ENCODE measurements around the gene PCDHGA6. TPM values are rescaled to one million over a fixed set of nuclear protein-coding genes. Genes with fewer than 3 reads are reported as not detected.
"Not testable (repeated sequence)": the region's sequence is repeated elsewhere in the genome, so short reads cannot be mapped to it uniquely, and the experiment has no call there.

Gene PCDHGA6
- total RNA-seq, 2 experiments from 2014 or later, result 0.16 to 0.20 TPM

DNA sequence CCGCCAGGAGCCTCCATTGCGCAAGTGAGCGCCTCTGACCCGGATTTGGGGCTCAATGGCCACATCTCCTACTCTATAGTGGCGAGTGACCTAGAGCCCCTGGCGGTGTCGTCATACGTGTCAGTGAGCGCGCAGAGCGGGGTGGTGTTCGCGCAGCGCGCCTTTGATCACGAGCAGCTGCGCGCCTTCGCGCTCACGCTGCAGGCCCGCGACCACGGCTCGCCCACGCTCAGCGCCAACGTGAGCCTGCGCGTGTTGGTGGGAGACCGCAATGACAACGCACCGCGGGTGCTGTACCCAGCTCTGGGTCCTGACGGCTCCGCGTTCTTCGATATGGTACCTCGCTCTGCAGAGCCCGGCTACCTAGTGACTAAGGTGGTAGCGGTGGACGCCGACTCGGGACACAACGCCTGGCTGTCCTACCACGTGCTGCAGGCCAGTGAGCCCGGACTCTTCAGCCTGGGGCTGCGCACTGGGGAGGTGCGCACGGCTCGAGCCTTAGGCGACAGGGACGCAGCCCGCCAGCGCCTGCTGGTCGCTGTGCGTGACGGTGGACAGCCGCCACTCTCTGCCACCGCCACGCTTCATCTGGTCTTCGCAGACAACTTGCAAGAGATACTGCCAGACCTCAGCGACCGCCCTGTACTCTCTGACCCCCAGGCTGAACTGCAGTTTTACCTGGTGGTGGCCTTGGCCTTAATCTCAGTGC lies 36.1 kb downstream of the PCDHGA6 start:
- H3K27ac Mint-ChIP-seq, result no peak overlapping the region
- H3K36me3 Mint-ChIP-seq, result peaks cover 10% of the 10 kb centered on the region
- ATAC-seq, result no peak
- H3K4me3 Mint-ChIP-seq, result no peak overlapping the region
- CTCF ChIA-PET, result interaction anchor here (0.7 kb wide), 1 partner anchor 76 kb away, joined by 4 read pairs; no protein-coding TSS in a partner anchor
- peaks cover 5% of the 10 kb centered on the region for H3K9me3 Mint-ChIP-seq (ENCODE audit: low read depth)
- peaks cover 8% of the 10 kb centered on the region for H3K4me1 Mint-ChIP-seq
- H3K27me3 Mint-ChIP-seq, result peaks cover 72% of the 10 kb centered on the region
- DNase-seq, result no peak

DNA sequence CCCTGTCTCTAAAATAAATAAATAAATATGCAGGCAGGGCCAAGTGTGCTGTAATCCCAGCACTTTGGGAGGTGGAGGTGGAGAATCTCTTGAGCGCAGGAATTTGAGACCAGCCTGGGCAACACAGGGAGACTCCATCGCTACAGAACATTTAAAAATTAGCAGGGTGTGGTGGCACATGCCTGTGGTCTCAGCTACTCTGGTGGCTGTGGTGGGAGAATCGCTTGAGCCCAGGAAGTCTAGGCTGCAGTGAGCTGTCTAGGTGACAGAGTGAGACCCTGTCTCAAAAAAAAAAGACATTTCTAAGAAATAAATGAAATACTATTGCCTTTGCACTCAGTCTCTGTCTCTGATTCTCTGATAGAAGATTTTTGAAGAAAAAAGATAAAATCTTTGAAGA lies 37.9 kb downstream of the PCDHGA6 start:
- Mint-ChIP-seq H3K27ac (no peak overlapping the region), H3K9me3 (ENCODE audit: low read depth) (peaks cover 5% of the 10 kb centered on the region), H3K27me3 (peaks cover 74% of the 10 kb centered on the region), H3K36me3 (peaks cover 11% of the 10 kb centered on the region), H3K4me1 (peaks cover 12% of the 10 kb centered on the region), H3K4me3 (no peak overlapping the region)
- DNase-seq (no peak), ATAC-seq (no peak)
- CTCF ChIA-PET, result interaction anchor here (1.1 kb wide), 1 partner anchor 77 kb away, joined by 3 read pairs; no protein-coding TSS in a partner anchor

DNA sequence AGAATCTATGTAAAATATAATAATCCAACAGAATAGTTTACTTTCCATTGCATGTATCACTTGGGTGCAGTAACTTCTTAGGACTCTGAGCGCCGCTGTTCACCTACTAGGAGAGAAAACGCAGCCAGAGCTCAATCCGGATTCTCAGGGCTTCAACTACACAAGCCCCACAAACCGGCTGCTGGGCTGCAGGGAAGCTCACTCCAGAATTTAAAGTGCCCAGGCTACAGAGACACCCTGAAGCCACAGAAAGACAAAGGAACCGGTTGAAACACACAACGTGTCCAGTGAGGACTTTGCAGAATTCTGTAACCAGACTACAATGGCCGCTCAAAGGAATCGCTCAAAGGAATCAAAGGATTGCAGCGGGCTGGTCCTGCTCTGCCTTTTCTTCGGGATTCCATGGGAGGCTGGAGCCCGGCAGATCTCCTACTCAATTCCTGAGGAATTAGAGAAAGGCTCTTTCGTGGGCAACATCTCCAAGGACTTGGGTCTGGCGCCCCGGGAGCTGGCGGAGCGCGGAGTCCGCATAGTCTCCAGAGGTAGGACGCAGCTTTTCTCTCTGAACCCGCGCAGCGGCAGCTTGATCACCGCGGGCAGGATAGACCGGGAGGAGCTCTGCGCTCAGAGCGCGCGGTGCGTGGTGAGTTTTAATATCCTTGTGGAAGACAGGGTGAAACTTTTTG lies 39.3 kb downstream of the PCDHGA6 start, which contains the start of gene PCDHGA10:
Gene PCDHGA10 (plus strand): TSS at position 134 of the 686 bp plus-strand sequence. CDS start 189 bp downstream, at position 323.
- H3K4me3 Mint-ChIP-seq, result peak within 1 kb of the TSS; percentile 60
- H3K27ac Mint-ChIP-seq, result no peak within 1 kb of the TSS
- peaks cover 13% of the 10 kb centered on the region for H3K36me3 Mint-ChIP-seq
- peaks cover 5% of the 10 kb centered on the region for H3K9me3 Mint-ChIP-seq (ENCODE audit: low read depth)
- peak; percentile 69 for DNase-seq
- H3K4me1 Mint-ChIP-seq, result peaks cover 15% of the 10 kb centered on the region
- peaks cover 74% of the 10 kb centered on the region for H3K27me3 Mint-ChIP-seq
- peak; percentile 72 for ATAC-seq
- CTCF ChIA-PET, result interaction anchor here (0.6 to 2.4 kb wide), 23 partner anchors 9 to 151 kb away, joined by 3 to 10 read pairs (median 4); partner anchors contain the start of genes PCDHGA11, PCDHGA12, PCDHGA5 and PCDHGA9

DNA sequence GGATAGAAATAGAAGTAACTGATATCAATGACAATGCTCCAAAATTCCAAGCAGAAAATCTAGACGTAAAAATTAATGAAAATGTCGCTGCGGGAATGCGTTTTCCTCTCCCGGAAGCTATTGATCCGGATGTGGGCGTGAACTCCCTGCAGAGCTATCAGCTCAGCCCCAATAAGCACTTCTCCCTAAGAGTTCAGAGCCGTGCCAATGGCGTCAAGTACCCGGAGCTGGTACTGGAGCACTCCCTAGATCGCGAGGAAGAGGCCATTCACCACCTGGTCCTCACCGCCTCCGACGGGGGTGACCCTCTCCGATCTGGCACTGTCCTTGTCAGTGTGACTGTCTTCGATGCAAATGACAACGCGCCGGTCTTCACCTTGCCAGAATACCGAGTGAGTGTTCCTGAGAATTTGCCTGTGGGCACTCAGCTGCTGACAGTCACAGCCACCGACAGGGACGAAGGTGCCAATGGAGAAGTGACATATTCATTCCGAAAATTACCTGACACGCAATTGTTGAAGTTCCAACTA lies 39.9 kb downstream of the PCDHGA6 start:
- H3K36me3 Mint-ChIP-seq, result peaks cover 15% of the 10 kb centered on the region
- no peak for DNase-seq
- H3K27ac Mint-ChIP-seq, result no peak overlapping the region
- peaks cover 17% of the 10 kb centered on the region for H3K4me1 Mint-ChIP-seq
- peaks cover 3% of the 10 kb centered on the region for H3K9me3 Mint-ChIP-seq (ENCODE audit: low read depth)
- CTCF ChIA-PET, result interaction anchor here (0.6 to 2.4 kb wide), 17 partner anchors 8 to 151 kb away, joined by 3 to 10 read pairs (median 4); partner anchors contain the start of genes PCDHGA11 and PCDHGA12
- peaks cover 75% of the 10 kb centered on the region for H3K27me3 Mint-ChIP-seq
- H3K4me3 Mint-ChIP-seq, result peak overlapping the region; percentile 60
- no peak for ATAC-seq

DNA sequence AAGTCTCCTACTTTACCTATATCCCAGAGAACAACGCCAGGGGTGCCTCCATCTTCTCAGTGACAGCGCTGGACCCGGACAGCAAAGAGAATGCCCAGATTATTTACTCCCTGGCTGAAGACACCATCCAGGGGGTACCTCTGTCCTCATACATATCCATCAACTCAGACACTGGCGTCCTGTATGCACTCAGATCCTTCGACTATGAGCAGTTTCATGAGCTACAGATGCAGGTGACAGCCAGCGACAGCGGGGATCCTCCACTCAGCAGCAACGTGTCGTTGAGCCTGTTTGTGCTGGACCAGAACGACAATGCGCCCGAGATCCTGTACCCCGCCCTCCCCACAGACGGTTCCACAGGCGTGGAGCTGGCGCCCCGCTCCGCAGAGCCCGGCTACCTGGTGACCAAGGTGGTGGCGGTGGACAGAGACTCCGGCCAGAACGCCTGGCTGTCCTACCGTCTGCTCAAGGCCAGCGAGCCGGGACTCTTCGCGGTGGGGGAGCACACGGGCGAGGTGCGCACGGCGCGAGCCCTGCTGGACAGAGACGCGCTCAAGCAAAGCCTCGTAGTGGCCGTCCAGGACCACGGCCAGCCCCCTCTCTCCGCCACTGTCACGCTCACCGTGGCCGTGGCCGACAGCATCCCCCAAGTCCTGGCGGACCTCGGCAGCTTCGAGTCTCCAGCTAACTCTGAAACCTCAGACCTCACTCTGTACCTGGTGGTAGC lies 41.0 kb downstream of the PCDHGA6 start:
- peaks cover 14% of the 10 kb centered on the region for H3K36me3 Mint-ChIP-seq
- not testable (repeated sequence) for DNase-seq; H3K9me3 Mint-ChIP-seq (ENCODE audit: low read depth); H3K4me3 Mint-ChIP-seq; ATAC-seq
- CTCF ChIA-PET, result interaction anchor here (1.7 to 2.4 kb wide), 2 partner anchors 80 to 143 kb away, joined by 4 to 10 read pairs; no protein-coding TSS in a partner anchor
- peak overlapping the region; percentile 9 for H3K27ac Mint-ChIP-seq
- H3K4me1 Mint-ChIP-seq, result peaks cover 17% of the 10 kb centered on the region
- peaks cover 75% of the 10 kb centered on the region for H3K27me3 Mint-ChIP-seq

DNA sequence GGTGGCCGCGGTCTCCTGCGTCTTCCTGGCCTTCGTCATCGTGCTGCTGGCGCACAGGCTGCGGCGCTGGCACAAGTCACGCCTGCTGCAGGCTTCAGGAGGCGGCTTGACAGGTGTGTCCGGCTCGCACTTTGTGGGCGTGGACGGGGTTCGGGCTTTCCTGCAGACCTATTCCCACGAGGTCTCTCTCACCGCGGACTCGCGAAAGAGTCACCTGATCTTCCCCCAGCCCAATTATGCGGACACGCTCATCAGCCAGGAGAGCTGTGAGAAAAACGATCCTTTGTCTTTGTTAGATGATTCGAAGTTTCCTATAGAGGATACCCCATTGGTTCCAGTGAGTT lies 41.6 kb downstream of the PCDHGA6 start:
- DNase-seq; H3K4me3 Mint-ChIP-seq; ATAC-seq; H3K9me3 Mint-ChIP-seq (ENCODE audit: low read depth); CTCF ChIA-PET; H3K27ac Mint-ChIP-seq: not testable (repeated sequence)
- Mint-ChIP-seq H3K36me3 (peaks cover 13% of the 10 kb centered on the region), H3K4me1 (peaks cover 17% of the 10 kb centered on the region), H3K27me3 (peaks cover 73% of the 10 kb centered on the region)

DNA sequence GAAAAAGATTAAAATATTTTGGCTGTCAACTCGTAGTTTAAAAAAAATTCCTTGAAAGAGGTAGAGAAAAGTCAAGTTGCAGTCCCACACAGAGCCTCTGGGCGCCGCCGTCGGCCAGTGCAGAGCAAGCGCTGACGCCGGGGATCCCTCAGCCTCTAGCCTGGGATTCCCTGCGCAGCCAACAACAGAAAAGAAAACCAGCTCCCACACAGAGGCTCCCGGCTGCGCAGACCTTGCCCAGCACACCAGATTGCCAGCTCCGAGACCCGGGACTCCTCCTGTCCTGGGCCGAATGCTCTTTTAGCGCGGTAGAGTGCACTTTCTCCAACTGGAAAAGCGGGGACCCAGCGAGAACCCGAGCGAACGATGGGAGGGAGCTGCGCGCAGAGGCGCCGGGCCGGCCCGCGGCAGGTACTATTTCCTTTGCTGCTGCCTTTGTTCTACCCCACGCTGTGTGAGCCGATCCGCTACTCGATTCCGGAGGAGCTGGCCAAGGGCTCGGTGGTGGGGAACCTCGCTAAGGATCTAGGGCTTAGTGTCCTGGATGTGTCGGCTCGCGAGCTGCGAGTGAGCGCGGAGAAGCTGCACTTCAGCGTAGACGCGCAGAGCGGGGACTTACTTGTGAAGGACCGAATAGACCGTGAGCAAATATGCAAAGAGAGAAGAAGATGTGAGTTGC lies 43.9 kb downstream of the PCDHGA6 start, which contains the start of gene PCDHGB7:
Gene PCDHGB7 (plus strand): TSS at position 184 of the 679 bp plus-strand sequence. CDS start 183 bp downstream, at position 367.
- ATAC-seq, result peak; percentile 55
- Mint-ChIP-seq H3K27ac (peak within 1 kb of the TSS; percentile 35), H3K36me3 (peaks cover 11% of the 10 kb centered on the region), H3K27me3 (peaks cover 84% of the 10 kb centered on the region), H3K4me1 (peaks cover 20% of the 10 kb centered on the region)
- not testable (repeated sequence) for H3K9me3 Mint-ChIP-seq (ENCODE audit: low read depth); H3K4me3 Mint-ChIP-seq
- CTCF ChIA-PET, result interaction anchor here (0.6 to 2.1 kb wide), 6 partner anchors 13 to 140 kb away, joined by 3 to 8 read pairs (median 4); partner anchors contain the start of genes PCDHGA12 and PCDHGA9
- DNase-seq, result peak; percentile 57

DNA sequence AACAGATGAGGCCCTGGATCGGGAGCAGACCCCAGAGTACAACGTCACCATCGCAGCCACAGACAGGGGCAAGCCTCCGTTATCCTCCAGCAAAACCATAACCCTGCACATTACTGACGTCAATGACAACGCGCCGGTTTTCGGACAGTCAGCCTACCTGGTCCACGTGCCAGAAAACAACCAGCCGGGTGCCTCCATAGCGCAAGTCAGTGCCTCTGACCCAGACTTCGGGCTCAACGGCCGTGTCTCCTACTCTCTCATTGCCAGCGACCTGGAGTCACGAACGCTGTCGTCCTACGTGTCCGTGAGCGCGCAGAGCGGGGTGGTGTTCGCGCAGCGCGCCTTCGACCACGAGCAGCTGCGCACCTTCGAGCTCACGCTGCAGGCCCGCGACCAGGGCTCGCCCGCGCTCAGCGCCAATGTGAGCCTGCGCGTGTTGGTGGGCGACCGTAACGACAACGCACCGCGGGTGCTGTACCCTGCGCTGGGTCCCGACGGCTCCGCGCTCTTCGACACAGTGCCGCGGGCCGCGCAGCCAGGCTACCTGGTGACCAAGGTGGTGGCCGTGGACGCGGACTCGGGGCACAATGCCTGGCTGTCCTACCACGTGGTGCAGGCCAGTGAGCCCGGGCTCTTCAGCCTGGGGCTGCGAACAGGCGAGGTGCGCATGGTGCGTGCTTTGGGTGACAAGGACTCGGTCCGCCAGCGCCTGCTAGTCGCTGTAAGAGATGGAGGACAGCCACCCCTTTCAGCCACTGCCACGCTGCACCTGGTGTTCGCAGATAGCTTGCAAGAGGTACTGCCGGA lies 45.6 kb downstream of the PCDHGA6 start:
- CTCF ChIA-PET, result interaction anchor here (1.1 to 2.1 kb wide), 5 partner anchors 11 to 145 kb away, joined by 3 to 23 read pairs (median 8); partner anchors contain the start of gene PCDHGA12
- Mint-ChIP-seq H3K4me3 (no peak overlapping the region), H3K36me3 (peaks cover 11% of the 10 kb centered on the region), H3K27ac (no peak overlapping the region), H3K4me1 (peaks cover 12% of the 10 kb centered on the region), H3K9me3 (ENCODE audit: low read depth) (peaks cover 8% of the 10 kb centered on the region), H3K27me3 (peaks cover 77% of the 10 kb centered on the region)
- ATAC-seq, result no peak
- DNase-seq, result no peak

DNA sequence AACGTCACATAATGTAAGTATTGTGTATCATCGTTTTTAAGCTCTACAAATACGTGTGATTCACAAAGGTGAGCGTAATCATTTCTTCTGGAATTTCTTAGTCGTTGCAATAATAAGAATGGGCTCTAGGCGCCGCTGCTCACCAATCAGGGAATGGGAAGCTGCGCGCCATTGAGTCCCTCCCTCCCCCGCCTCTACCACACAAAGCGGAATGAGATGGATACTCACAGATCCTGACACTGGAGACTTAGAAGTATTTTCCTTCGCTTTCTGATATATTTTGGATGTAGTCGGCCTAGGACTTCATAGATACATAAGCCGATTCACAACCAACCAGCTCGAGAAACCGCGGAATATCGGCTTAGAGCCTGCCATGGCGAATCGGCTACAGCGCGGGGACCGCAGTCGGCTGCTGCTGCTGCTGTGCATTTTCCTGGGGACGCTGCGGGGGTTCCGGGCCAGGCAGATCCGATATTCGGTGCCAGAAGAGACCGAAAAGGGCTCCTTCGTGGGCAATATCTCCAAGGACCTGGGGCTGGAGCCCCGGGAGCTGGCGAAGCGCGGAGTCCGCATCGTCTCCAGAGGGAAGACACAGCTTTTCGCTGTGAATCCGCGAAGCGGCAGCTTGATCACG lies 47.3 kb downstream of the PCDHGA6 start, which contains the start of gene PCDHGA11:
Gene PCDHGA11 (plus strand): TSS at position 197 of the 634 bp plus-strand sequence. CDS start 177 bp downstream, at position 374.
- CTCF ChIA-PET, result interaction anchor here (0.8 to 2.4 kb wide), 23 partner anchors 8 to 221 kb away, joined by 3 to 23 read pairs (median 4); partner anchors contain the start of genes PCDHB11, PCDHGA10, PCDHGA12 and PCDHGA4
- peak within 1 kb of the TSS; percentile 65 for H3K4me3 Mint-ChIP-seq
- peaks cover 9% of the 10 kb centered on the region for H3K4me1 Mint-ChIP-seq
- peak within 1 kb of the TSS; percentile 54 for H3K27ac Mint-ChIP-seq
- H3K36me3 Mint-ChIP-seq, result peaks cover 7% of the 10 kb centered on the region
- no peak for ATAC-seq
- peaks cover 76% of the 10 kb centered on the region for H3K27me3 Mint-ChIP-seq
- DNase-seq, result peak; percentile 57
- H3K9me3 Mint-ChIP-seq (ENCODE audit: low read depth), result peaks cover 8% of the 10 kb centered on the region

DNA sequence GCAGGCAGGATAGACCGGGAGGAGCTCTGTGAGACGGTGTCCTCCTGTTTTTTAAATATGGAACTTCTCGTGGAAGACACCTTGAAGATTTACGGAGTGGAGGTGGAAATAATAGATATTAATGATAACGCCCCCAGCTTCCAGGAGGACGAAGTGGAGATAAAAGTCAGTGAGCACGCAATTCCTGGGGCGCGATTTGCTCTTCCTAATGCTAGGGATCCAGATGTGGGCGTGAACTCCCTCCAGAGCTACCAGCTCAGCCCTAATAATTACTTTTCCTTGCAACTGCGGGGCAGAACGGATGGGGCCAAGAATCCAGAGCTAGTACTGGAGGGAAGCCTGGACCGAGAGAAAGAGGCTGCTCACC lies 47.8 kb downstream of the PCDHGA6 start:
- Mint-ChIP-seq H3K9me3 (ENCODE audit: low read depth) (peaks cover 8% of the 10 kb centered on the region), H3K4me3 (peak overlapping the region; percentile 65), H3K36me3 (peaks cover 7% of the 10 kb centered on the region), H3K27ac (peak overlapping the region; percentile 54), H3K27me3 (peaks cover 73% of the 10 kb centered on the region), H3K4me1 (peaks cover 9% of the 10 kb centered on the region)
- no peak for DNase-seq
- ATAC-seq, result no peak
- CTCF ChIA-PET, result interaction anchor here (0.6 to 2.4 kb wide), 20 partner anchors 8 to 222 kb away, joined by 3 to 23 read pairs (median 4); partner anchors contain the start of genes PCDHB11, PCDHGA10, PCDHGA12 and PCDHGA5

DNA sequence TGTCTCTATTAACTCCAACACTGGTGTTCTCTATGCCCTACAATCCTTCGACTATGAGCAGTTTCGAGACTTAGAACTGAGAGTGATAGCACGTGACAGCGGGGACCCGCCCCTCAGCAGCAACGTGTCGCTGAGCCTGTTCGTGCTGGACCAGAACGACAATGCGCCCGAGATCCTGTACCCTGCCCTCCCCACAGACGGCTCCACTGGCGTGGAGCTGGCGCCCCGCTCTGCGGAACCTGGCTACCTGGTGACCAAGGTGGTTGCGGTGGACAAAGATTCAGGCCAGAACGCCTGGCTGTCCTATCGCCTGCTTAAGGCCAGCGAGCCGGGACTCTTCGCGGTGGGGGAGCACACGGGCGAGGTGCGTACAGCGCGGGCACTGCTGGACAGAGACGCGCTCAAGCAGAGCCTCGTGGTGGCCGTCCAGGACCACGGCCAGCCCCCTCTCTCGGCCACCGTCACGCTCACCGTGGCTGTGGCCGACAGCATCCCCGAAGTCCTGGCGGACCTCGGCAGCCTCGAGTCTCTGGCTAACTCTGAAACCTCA lies 49.1 kb downstream of the PCDHGA6 start:
- H3K27ac Mint-ChIP-seq, result no peak overlapping the region
- peaks cover 7% of the 10 kb centered on the region for H3K4me1 Mint-ChIP-seq
- H3K36me3 Mint-ChIP-seq, result peaks cover 7% of the 10 kb centered on the region
- no peak for DNase-seq
- peaks cover 8% of the 10 kb centered on the region for H3K9me3 Mint-ChIP-seq (ENCODE audit: low read depth)
- CTCF ChIA-PET, result interaction anchor here (1.1 to 2.4 kb wide), 2 partner anchors 10 to 100 kb away, joined by 3 to 6 read pairs; partner anchors contain the start of gene PCDHGA10
- ATAC-seq, result no peak
- no peak overlapping the region for H3K4me3 Mint-ChIP-seq
- peaks cover 73% of the 10 kb centered on the region for H3K27me3 Mint-ChIP-seq
